CD14-positive monocyte (primary cell): Measurements from ENCODE around the gene RNFT2. TPM values are rescaled to one million over a fixed set of nuclear protein-coding genes. Genes with fewer than 3 reads are reported as not detected.

Experiments used
- DNase-seq, 3 donors: peaks; one replicate each; pipeline ENCODE4 v3.0.0-alpha.2; 2011 to 2022
- H2AFZ ChIP-seq: 2 replicates; pipeline ENCODE4 v1.6.0; 2012; ENCODE audit warnings: mild to moderate bottlenecking, low read depth, low read length, inconsistent platforms; ENCODE audit not compliant: insufficient read depth, poor library complexity, severe bottlenecking
- H3K27ac ChIP-seq, 2 donors: 1 replicate in 1 of 2; 2 replicates in 1 of 2; pipeline ENCODE4 v1.5.1; 2012 to 2013; ENCODE audit warnings: low read length in 2 of 2, control low read depth in 1 of 2, inconsistent platforms in 1 of 2, low read depth in 1 of 2, mild to moderate bottlenecking in 1 of 2
- H3K27me3 ChIP-seq, 2 donors: one replicate each; pipeline versions ENCODE4 v1.6.0 to v1.6.1; 2011 to 2013; ENCODE audit warnings: low read length in 2 of 2; ENCODE audit not compliant: control insufficient read depth in 2 of 2, insufficient read depth in 2 of 2
- H3K36me3 ChIP-seq, 2 donors: replicated peaks in 1 of 2; 1 replicate in 1 of 2; 2 replicates in 1 of 2; pipeline versions ENCODE4 v1.5.1 to v1.6.1; 2012 to 2013; ENCODE audit warnings: low read length in 2 of 2, control low read depth in 1 of 2, inconsistent platforms in 1 of 2, mild to moderate bottlenecking in 1 of 2; ENCODE audit not compliant: insufficient read depth in 2 of 2, control insufficient read depth in 1 of 2
- H3K4me1 ChIP-seq, 2 donors: 1 replicate in 1 of 2; 2 replicates in 1 of 2; pipeline versions ENCODE4 v1.5.1 to v1.6.1; 2012 to 2013; ENCODE audit warnings: low read length in 2 of 2, control low read depth in 1 of 2, inconsistent platforms in 1 of 2, mild to moderate bottlenecking in 1 of 2, moderate library complexity in 1 of 2; ENCODE audit not compliant: insufficient read depth in 2 of 2, control insufficient read depth in 1 of 2
- H3K4me2 ChIP-seq: replicated peaks from 2 replicates; pipeline ENCODE3; 2012; ENCODE audit warnings: low read length, moderate library complexity, mild to moderate bottlenecking; ENCODE audit not compliant: poor library complexity, severe bottlenecking; ENCODE audit errors: extremely low read depth
- H3K4me3 ChIP-seq, 3 experiments: fragments of 200-600 bp in 1 of 3; sonication (generic) in 1 of 3; replicated peaks in 1 of 3; 1 replicate in 2 of 3; 2 replicates in 1 of 3; pipeline ENCODE4 v1.5.1; 2011 to 2013; ENCODE audit warnings: low read length in 3 of 3, mild to moderate bottlenecking in 3 of 3, control low read depth in 2 of 3, low read depth in 2 of 3, inconsistent platforms in 1 of 3, moderate library complexity in 1 of 3
- H3K79me2 ChIP-seq: 2 replicates; pipeline ENCODE4 v1.6.0; 2012; ENCODE audit warnings: mild to moderate bottlenecking, control low read depth, inconsistent platforms, low read length, moderate library complexity; ENCODE audit not compliant: insufficient read depth
- H3K9ac ChIP-seq: 2 replicates; pipeline ENCODE4 v1.6.0; 2017; ENCODE audit warnings: low read length, mild to moderate bottlenecking; ENCODE audit not compliant: insufficient read depth, poor library complexity, severe bottlenecking
- H3K9me3 ChIP-seq, 2 donors: replicated peaks in 1 of 2; 1 replicate in 1 of 2; 2 replicates in 1 of 2; pipeline versions ENCODE4 v1.5.1 to v1.6.1; 2012 to 2013; ENCODE audit warnings: low read length in 2 of 2, control low read depth in 1 of 2; ENCODE audit not compliant: control insufficient read depth in 1 of 2, insufficient read depth in 1 of 2
- H4K20me1 ChIP-seq: 2 replicates; pipeline ENCODE4 v1.6.0; 2012; ENCODE audit warnings: mild to moderate bottlenecking, low read length, control low read depth, moderate library complexity; ENCODE audit not compliant: insufficient read depth
- H3K27ac Mint-ChIP-seq, 7 donors: one replicate each; pipeline ENCODE4 v1.8.0; 2020; ENCODE audit warnings: mild to moderate bottlenecking in 7 of 7, mixed read lengths in 7 of 7, moderate library complexity in 6 of 7, inconsistent platforms in 2 of 7
- H3K27me3 Mint-ChIP-seq, 3 donors: one replicate each; pipeline ENCODE4 v1.8.0; 2021 to 2022; ENCODE audit warnings: low read depth in 3 of 3, mild to moderate bottlenecking in 3 of 3, mixed read lengths in 3 of 3, moderate library complexity in 3 of 3, inconsistent platforms in 1 of 3
- H3K36me3 Mint-ChIP-seq, 2 donors: one replicate each; pipeline ENCODE4 v1.8.0; 2020; ENCODE audit warnings: mixed read lengths in 2 of 2, inconsistent platforms in 1 of 2, mild to moderate bottlenecking in 1 of 2
- H3K4me1 Mint-ChIP-seq: one replicate; pipeline ENCODE4 v1.8.0; 2020; ENCODE audit warnings: mild to moderate bottlenecking, mixed read lengths
- H3K4me3 Mint-ChIP-seq, 2 donors: one replicate each; pipeline ENCODE4 v1.8.0; 2020; ENCODE audit warnings: mild to moderate bottlenecking in 2 of 2, mixed read lengths in 2 of 2, moderate library complexity in 1 of 2
- H3K9me3 Mint-ChIP-seq, 7 donors: one replicate each; pipeline ENCODE4 v1.8.0; 2020 to 2022; ENCODE audit warnings: mixed read lengths in 7 of 7, mild to moderate bottlenecking in 6 of 7, moderate library complexity in 6 of 7, inconsistent platforms in 2 of 7
- WGBS: methylation state at CpG from one replicate; pipeline ENCODE4 v1.1.5; 2013; ENCODE audit warnings: missing lambda C conversion rate; ENCODE audit not compliant: insufficient coverage; 5-methylcytosine and 5-hydroxymethylcytosine counted together
- intact Hi-C, 2 donors: fragments of 100-400 bp; cut with micrococcal nuclease; formaldehyde crosslinking; loops; one replicate each; pipeline versions ENCODE4 v1.15.0 to v1.15.1; 2023
- polyA plus RNA-seq, 3 donors: library from polyadenylated mRNA; depleted of rRNA in 1 of 3; unstranded in 2 of 3; stranded (reverse) in 1 of 3; fragments of 300-500 nt in 2 of 3; fragments of >200 nt in 1 of 3; fragmentation: Illumina TruSeq in 2 of 3; gene quantifications; 1 replicate in 2 of 3; 2 replicates in 1 of 3; pipeline ENCODE4 v1.2.3, GENCODE V29; 2012 to 2021
- TF ChIP-seq, protein P1 (sequence below): fragments of 200-600 bp; IDR thresholded peaks from one replicate; pipeline ENCODE4 v1.8.0; 2022; ENCODE audit warnings: antibody characterized with exemption, mild to moderate bottlenecking

Gene RNFT2
- polyA plus RNA-seq, 3 donors: 0.05 TPM; not detected in 2

DNA sequence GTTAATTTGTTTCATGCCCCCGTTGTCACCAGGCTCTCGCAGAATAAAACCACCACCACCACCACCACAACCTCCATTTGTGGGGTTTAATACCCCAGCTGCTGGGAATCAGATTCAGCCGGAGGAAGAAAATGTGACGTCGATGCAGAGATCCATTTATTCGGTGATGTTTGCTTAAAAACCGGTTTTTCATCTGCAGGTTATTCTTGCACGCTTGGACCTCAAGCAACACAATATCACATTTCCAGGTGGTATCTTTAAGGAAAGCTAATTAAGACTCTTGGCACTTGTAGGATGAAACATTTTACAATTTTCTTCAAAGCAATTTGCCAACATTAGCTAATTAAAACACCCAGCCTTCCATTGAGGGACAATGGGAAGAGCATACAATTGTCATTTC is 40.0 kb upstream of the RNFT2 start:
- intact Hi-C loops: no loop called here
- Mint-ChIP-seq H3K9me3 (no peaks in the 10 kb centered on the region), H3K36me3 (no peaks in the 10 kb centered on the region), H3K4me1 (peaks cover 33% of the 10 kb centered on the region), H3K27ac (no peak overlapping the region), H3K27me3 (peaks cover 2 to 11% (median 5%) of the 10 kb centered on the region in 3 donors), H3K4me3 (no peak overlapping the region)
- Histone ChIP-seq H4K20me1 (no peaks in the 10 kb centered on the region), H3K9me3 (no peaks in the 10 kb centered on the region), H3K27ac (no peak overlapping the region), H3K4me2 (no peak overlapping the region), H3K27me3 (no peaks in the 10 kb centered on the region), H2AFZ (no peak overlapping the region), H3K36me3 (no peaks in the 10 kb centered on the region), H3K4me1 (peaks cover 14 to 26% of the 10 kb centered on the region in 2 donors), H3K9ac (no peak overlapping the region), H3K79me2 (no peaks in the 10 kb centered on the region), H3K4me3 (no peak overlapping the region)
- DNase-seq: no peak
- no CpG with 5 or more reads among the region's 8 CpGs for WGBS
- TF ChIP-seq, protein P1, sequence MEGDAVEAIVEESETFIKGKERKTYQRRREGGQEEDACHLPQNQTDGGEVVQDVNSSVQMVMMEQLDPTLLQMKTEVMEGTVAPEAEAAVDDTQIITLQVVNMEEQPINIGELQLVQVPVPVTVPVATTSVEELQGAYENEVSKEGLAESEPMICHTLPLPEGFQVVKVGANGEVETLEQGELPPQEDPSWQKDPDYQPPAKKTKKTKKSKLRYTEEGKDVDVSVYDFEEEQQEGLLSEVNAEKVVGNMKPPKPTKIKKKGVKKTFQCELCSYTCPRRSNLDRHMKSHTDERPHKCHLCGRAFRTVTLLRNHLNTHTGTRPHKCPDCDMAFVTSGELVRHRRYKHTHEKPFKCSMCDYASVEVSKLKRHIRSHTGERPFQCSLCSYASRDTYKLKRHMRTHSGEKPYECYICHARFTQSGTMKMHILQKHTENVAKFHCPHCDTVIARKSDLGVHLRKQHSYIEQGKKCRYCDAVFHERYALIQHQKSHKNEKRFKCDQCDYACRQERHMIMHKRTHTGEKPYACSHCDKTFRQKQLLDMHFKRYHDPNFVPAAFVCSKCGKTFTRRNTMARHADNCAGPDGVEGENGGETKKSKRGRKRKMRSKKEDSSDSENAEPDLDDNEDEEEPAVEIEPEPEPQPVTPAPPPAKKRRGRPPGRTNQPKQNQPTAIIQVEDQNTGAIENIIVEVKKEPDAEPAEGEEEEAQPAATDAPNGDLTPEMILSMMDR: no peak

DNA sequence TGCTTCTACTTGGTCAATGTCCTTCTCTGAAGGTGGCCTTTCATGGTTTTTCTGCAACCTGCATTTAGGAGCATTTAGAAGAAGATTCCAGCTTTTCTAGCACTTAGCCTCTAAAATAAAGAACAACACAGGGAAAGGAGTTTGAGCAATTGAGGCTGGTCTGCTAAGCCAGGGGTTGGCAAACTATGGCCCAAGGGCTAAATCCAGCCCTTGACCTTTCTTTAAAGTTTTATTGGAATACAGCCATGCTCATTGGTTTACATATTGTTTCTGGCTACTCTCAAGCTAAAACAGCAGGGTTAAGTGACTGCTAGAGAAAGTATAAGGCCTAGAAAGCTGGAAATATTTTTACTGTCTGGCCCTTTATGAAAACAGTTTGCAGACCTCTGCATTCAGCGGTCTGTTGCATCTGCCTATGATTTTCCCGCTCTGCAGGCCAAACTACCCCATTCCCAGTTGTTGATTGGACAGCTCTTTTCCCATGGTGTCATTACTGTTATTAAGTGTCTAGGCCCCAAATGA is 39.5 kb upstream of the RNFT2 start:
- no peaks in the 10 kb centered on the region for H4K20me1 ChIP-seq
- Mint-ChIP-seq H3K4me1 (peaks cover 30% of the 10 kb centered on the region), H3K36me3 (no peaks in the 10 kb centered on the region), H3K27me3 (peaks cover 2 to 9% (median 3%) of the 10 kb centered on the region in 3 donors), H3K4me3 (no peak overlapping the region), H3K9me3 (no peaks in the 10 kb centered on the region), H3K27ac (no peak overlapping the region)
- H3K9me3 ChIP-seq: no peaks in the 10 kb centered on the region
- DNase-seq: no peak
- TF ChIP-seq, protein P1: no peak
- H3K36me3 ChIP-seq: no peaks in the 10 kb centered on the region
- H3K27me3 ChIP-seq: no peaks in the 10 kb centered on the region
- no peak overlapping the region for H3K4me2 ChIP-seq
- WGBS: 100% methylated on average over 1 of the region's 2 CpGs
- intact Hi-C loops: no loop called here
- no peak overlapping the region for H3K9ac ChIP-seq
- H2AFZ ChIP-seq: no peak overlapping the region
- H3K4me1 ChIP-seq: peaks cover 9 to 21% of the 10 kb centered on the region in 2 donors
- no peaks in the 10 kb centered on the region for H3K79me2 ChIP-seq
- no peak overlapping the region for H3K27ac ChIP-seq
- no peak overlapping the region for H3K4me3 ChIP-seq
